Stimulated activated memory B cell treated with anti-CD40 and anti-IgM and Interleukin-4, amounts not matched to agents 10 μg/mL and 1 μg/mL and 100 μg/mL, for 72 hours (primary cell): ENCODE results near the gene RASAL2.
A peak's percentile ranks its signal among the peaks of the same experiment; 100 is the strongest.

ENCODE experiments used
- ATAC-seq: fragments of 150-1000 bp; cut with Tn5 transposase; 2 replicates; pipeline ENCODE4 v1.10.0; 2021
- H3K27ac Mint-ChIP-seq: one replicate; pipeline ENCODE4 v1.8.0; 2022; ENCODE audit warnings: mild to moderate bottlenecking, mixed read lengths
- H3K27me3 Mint-ChIP-seq: one replicate; pipeline ENCODE4 v1.8.0; 2022; ENCODE audit warnings: mixed read lengths
- H3K36me3 Mint-ChIP-seq: one replicate; pipeline ENCODE4 v1.8.0; 2022; ENCODE audit warnings: mixed read lengths
- H3K4me1 Mint-ChIP-seq: one replicate; pipeline ENCODE4 v1.8.0; 2022; ENCODE audit warnings: mixed read lengths
- H3K4me3 Mint-ChIP-seq: one replicate; pipeline ENCODE4 v1.8.0; 2022; ENCODE audit warnings: mild to moderate bottlenecking, moderate library complexity, mixed read lengths
- H3K9me3 Mint-ChIP-seq: one replicate; pipeline ENCODE4 v1.8.0; 2022; ENCODE audit warnings: mixed read lengths

Gene RASAL2

DNA sequence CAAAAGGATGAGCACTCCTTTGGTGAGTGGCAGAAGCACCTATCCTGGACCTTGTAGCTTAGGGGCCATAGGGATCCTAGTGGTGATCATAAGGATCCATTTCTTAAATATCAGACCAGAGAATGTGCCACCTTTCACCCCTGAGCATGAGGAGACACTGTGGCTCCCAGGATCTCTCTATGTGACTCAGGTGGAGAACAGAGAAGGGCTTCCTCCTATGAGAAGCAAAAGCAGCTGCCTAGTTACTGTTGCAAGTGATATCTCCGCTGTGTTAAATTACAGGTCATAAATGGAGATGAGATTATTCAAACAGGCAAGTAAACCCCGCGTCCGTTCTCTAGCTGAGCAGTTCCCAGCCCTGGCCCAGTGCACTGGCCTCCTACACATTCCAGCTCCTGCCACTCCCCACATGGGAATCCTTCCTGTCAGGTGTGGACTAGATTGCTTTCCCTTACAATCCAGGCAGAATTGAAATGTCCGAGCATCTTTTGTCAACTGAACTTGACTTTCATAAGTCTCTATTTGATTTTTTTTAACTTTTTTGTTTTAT, 376.6 kb downstream of the RASAL2 start:
- H3K4me1 Mint-ChIP-seq = peaks cover 6% of the 10 kb centered on the region
- H3K9me3 Mint-ChIP-seq = no peaks in the 10 kb centered on the region
- no peaks in the 10 kb centered on the region for H3K36me3 Mint-ChIP-seq
- ATAC-seq = no peak
- no peaks in the 10 kb centered on the region for H3K27me3 Mint-ChIP-seq
- H3K4me3 Mint-ChIP-seq = no peak overlapping the region
- H3K27ac Mint-ChIP-seq = no peak overlapping the region

DNA sequence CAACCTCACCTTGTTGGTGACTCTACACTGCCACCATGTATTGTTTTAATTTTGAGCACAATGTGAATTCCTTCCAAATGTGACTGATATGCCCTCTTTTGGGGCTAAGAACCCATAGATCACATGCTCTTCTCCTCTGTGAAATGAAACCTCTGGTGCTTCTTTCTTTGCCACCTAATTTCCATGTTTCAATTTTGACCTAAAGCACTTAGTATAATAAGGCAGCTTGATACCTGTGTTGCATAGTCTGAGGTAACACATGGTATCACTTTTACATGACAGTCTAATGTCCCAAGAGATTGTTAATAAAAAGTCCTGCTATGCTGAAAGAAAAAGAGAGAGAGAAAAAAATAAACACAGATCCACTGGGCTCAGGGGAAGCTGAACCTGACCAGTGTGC, 378.6 kb downstream of the RASAL2 start:
- Mint-ChIP-seq H3K4me1 (peaks cover 6% of the 10 kb centered on the region), H3K9me3 (no peaks in the 10 kb centered on the region), H3K27me3 (no peaks in the 10 kb centered on the region), H3K36me3 (no peaks in the 10 kb centered on the region), H3K27ac (no peak overlapping the region), H3K4me3 (no peak overlapping the region)
- no peak for ATAC-seq

DNA sequence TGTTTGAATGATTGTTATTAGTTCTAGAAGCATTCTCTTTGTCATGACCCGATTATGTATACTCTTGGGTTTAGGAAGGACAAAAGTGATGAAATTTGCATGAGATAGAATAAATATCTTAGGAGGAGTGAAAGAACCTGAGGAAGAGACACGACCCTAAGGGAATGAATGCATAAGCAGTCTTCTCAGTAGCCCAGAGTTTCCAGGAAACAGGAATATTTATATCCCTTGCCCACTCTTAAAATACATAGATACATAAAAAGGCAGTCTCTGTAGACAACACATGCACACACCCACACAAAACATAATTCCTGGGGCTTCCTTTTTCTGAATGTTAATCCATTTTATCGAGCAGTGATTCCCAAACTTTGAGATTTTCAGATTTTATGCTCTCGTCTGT, 383.5 kb downstream of the RASAL2 start:
- no peak for ATAC-seq
- no peaks in the 10 kb centered on the region for H3K9me3 Mint-ChIP-seq
- no peak overlapping the region for H3K27ac Mint-ChIP-seq
- H3K4me3 Mint-ChIP-seq = no peak overlapping the region
- peaks cover 3% of the 10 kb centered on the region for H3K4me1 Mint-ChIP-seq
- no peaks in the 10 kb centered on the region for H3K27me3 Mint-ChIP-seq
- H3K36me3 Mint-ChIP-seq = no peaks in the 10 kb centered on the region

DNA sequence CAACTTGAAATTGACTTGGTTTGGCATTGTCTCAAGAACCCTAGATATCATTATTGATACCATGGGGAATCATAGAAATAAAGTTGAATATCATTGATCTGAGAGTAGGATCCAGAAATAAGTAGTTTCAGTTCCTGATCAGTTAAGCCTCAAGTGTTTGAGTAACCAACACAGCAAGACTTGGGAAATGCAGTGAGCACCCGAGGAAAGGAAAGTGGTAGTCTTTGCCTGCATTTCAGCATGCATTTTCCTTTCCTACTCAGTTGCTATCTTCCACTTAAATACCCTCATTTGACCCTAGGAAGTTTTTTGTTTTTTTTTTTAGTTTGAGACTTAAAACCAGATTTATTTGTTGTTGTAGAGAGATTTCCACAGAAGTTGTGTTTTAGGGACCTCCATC, 383.9 kb downstream of the RASAL2 start:
- Mint-ChIP-seq H3K4me3 (no peak overlapping the region), H3K9me3 (no peaks in the 10 kb centered on the region), H3K4me1 (no peaks in the 10 kb centered on the region), H3K27ac (no peak overlapping the region), H3K36me3 (no peaks in the 10 kb centered on the region), H3K27me3 (no peaks in the 10 kb centered on the region)
- no peak for ATAC-seq

DNA sequence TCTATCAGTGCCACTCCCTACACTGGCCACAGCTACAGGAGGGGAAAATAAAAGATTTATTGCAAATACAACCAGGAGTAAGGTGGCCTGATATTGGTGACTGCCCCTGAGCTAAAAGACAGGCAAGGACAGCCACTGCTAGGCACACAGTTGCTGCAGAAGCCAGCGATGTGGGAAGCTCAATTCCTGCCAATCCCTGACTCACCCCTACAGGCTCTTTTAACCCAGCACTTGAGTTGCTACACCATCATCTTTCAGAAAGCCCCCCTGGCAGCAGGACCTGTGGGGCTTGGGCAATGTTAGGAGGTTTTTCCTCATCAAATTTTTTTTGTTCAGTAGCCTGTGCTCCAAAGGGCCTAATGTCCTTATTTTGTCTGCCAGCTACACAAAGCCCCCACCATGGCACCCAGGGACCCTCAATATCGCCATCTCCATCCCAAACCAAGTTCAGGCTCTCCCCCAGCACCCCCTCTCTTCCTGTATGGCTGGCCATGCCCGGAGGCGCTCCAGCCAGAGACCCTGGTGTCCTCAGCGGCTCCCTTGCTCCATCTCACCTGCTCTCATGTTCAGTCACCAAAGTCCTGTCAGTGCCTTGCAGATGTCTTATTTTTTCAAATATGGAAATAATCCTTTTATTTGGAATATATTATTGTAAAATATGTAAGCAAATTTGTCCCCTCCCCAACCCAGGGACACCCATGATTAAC, 389.5 kb downstream of the RASAL2 start:
- Mint-ChIP-seq H3K4me3 (no peak overlapping the region), H3K9me3 (no peaks in the 10 kb centered on the region), H3K27me3 (peaks cover 14% of the 10 kb centered on the region), H3K27ac (no peak overlapping the region), H3K4me1 (peaks cover 25% of the 10 kb centered on the region), H3K36me3 (no peaks in the 10 kb centered on the region)
- ATAC-seq = no peak

DNA sequence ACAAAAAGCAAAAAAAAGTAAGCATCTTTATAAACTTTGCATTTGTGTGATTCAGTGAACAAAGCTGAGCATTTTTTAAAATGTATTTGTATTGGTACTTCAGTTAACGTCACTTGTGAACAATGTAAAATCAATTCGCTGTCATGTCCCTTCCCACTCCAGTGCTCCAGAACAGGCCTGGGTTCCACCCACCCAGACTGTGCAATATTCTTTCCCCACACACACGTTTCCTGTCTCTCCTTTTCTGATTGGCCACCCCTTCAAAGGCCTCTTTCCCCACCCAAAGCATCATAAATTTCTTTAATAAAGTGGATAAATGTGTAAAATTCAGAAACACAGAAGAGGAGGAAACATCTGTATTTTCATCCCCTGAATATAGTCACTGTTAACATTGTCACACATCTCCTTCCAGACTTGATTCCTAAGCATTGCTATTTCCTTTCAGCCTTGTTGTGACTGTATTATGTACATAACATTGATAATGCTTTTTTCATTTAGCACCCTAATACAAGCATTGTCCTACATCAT, 390.9 kb downstream of the RASAL2 start:
- Mint-ChIP-seq H3K4me1 (peaks cover 25% of the 10 kb centered on the region), H3K27me3 (peaks cover 19% of the 10 kb centered on the region), H3K36me3 (no peaks in the 10 kb centered on the region), H3K4me3 (no peak overlapping the region), H3K9me3 (no peaks in the 10 kb centered on the region), H3K27ac (peak overlapping the region; percentile 69)
- no peak for ATAC-seq

DNA sequence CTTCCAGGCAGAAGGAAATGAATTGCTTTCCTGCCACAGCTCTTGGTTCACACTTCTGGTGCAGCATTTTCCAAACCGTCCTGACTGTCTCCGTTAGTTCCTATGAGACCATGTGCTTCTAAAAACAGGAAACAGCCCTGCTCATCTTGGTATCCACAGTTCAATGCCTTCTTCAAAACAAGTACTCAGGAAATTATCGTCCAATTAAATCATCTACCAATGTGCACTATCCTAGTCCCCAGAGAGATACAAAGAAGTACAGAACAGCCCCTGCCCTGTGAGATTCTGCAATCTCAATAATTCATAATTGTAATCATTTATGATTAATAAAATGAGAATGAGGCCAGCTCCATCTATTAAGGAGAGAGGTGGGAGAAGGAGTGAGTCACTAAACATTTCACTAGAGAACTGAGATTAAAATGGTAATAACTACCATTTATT, 391.7 kb downstream of the RASAL2 start:
- Mint-ChIP-seq H3K4me3 (no peak overlapping the region), H3K27me3 (peaks cover 19% of the 10 kb centered on the region), H3K9me3 (no peaks in the 10 kb centered on the region), H3K27ac (peak overlapping the region; percentile 69), H3K4me1 (peaks cover 25% of the 10 kb centered on the region), H3K36me3 (no peaks in the 10 kb centered on the region)
- no peak for ATAC-seq

DNA sequence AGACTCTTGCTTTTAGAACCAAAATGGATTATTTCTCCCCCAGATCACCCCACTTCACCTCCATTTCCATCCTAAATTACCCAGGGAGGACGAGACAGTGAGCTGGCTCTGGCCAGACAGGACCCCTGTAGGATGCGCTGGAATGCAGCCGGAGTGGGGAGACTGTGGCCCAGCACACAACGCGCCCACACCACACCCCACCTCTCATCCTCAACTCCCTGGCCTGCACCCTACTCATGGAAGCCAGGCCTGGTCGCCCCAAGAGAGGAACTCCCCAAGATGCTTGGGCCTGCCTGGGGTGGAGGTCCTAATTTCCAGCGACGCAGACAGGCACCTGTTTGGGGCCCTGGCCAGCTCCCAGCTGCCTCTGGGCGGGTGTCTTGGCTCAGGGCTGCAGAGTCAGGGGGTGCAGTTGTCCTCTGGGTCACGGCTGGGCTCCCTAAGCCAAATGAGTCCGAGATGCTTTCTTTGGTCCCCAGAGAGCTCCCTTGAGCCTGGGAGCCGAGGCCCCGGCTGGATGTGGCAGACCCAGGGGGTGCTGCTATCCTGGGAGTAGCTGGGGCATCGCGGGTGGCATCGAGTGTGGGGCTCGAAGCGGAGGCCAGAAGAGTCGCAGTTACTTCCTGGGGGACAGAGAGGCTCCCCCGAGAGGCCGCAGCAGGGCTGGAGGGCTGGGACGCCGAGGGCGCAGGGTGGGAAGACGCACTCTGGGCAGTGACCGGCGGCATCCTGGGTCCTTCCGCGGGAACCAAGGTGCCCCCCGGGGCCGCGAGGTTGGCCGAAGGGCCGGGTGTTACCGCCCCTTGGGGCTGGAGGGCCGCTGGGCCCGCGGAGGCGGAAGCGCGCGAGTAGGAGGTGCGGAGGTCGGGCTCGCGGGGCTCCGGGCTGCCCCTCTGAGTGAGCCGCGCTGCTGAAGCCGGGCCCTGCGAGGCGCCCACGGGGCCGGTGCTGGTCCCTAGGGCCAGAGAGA, 392.5 kb downstream of the RASAL2 start:
- no peaks in the 10 kb centered on the region for H3K36me3 Mint-ChIP-seq
- peaks cover 25% of the 10 kb centered on the region for H3K4me1 Mint-ChIP-seq
- H3K27me3 Mint-ChIP-seq = peaks cover 19% of the 10 kb centered on the region
- H3K9me3 Mint-ChIP-seq = no peaks in the 10 kb centered on the region
- peak overlapping the region; percentile 54 for H3K4me3 Mint-ChIP-seq
- H3K27ac Mint-ChIP-seq = peak overlapping the region; percentile 69
- peak; percentile 71 for ATAC-seq

DNA sequence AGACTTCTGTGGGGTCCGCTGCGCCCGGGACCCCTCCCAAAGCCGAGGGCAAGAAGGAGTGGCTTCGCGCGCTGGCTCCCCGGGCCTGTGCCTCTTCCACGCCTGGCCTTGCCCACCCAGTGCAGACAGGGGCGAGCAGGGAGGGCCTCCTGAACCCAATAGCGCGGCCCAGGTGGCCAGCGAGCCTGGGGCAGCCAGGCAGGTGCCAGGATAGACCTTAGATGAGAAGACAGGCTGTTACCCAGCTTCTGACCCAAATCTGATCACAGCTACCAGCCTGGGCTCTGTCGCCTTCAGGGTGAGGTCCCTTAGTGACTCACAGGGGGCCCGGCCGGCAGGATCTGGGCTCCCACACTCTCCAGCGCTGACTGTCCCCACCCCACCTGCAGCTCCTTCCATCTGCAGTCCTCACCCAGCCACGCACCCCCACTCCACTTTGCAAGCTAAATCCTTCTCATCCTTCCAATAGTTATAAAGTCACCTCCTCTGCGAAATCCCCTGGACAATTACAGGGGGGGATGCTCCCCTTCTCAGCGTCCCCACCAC, 393.2 kb downstream of the RASAL2 start:
- no peaks in the 10 kb centered on the region for H3K36me3 Mint-ChIP-seq
- H3K9me3 Mint-ChIP-seq = no peaks in the 10 kb centered on the region
- H3K27ac Mint-ChIP-seq = peak overlapping the region; percentile 69
- ATAC-seq = peak; percentile 14
- peaks cover 25% of the 10 kb centered on the region for H3K4me1 Mint-ChIP-seq
- peaks cover 19% of the 10 kb centered on the region for H3K27me3 Mint-ChIP-seq
- H3K4me3 Mint-ChIP-seq = peak overlapping the region; percentile 54

DNA sequence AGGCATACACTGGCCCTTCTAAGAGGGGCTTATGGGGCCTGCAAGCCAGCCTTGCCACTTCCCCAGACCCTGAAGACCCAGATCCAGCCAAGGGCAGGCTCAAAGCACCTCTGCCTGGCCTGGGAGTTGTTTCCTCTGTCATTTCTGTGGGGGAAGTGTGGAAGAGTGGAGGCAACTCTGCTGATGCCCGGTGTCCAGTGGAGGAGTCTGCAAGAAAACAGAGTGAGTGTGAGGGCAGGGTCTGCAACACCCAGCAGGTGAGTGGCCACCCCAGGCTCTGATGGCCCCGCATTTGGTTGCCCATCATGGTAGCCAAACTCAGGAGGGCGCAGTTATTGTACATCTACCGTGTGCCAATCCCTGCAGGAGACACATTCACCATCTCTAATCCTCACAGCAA, 394.5 kb downstream of the RASAL2 start:
- H3K27ac Mint-ChIP-seq = peak overlapping the region; percentile 69
- no peak overlapping the region for H3K4me3 Mint-ChIP-seq
- H3K27me3 Mint-ChIP-seq = peaks cover 19% of the 10 kb centered on the region
- no peak for ATAC-seq
- H3K4me1 Mint-ChIP-seq = peaks cover 25% of the 10 kb centered on the region
- H3K36me3 Mint-ChIP-seq = no peaks in the 10 kb centered on the region
- no peaks in the 10 kb centered on the region for H3K9me3 Mint-ChIP-seq

DNA sequence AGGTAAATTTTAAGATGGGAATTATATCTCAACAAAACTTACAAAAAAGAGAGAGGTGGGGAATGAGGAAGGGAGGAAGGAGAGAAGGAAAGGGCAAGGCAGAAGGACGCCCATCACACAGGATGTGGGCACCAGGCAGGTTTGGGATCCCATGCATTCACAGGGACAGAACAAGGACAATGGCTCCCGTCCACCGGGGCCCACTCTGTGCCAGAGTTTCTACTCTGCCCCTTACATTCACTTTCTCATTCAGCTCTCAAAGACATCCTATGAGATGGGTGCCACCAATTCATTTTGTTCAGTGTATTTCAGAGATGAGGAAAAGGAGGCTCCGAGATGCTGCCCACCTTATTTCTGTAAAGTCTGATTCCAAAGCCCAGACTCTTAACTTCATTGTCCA, 395.5 kb downstream of the RASAL2 start:
- Mint-ChIP-seq H3K36me3 (no peaks in the 10 kb centered on the region), H3K27ac (no peak overlapping the region), H3K4me3 (no peak overlapping the region), H3K27me3 (peaks cover 19% of the 10 kb centered on the region), H3K4me1 (peaks cover 25% of the 10 kb centered on the region), H3K9me3 (no peaks in the 10 kb centered on the region)
- ATAC-seq = no peak

DNA sequence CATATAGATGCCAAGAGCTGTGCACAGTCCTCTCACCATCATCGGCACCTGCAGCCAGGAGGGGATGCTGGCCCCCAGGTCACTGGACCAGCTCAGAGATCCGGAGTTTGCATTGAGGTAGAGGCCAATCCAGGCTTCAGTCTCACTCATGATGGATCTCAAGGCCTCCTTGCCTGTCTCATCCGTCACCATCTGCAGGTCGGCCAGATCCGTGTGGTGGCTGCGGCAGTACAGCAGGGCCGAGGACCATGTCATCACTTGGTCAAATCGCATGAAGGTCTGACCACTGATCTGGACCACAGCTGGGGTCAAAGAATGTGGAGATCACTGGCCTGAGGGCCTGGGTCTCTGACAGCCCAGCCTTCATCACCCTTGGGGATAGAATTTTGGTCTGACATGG, 396.2 kb downstream of the RASAL2 start:
- Mint-ChIP-seq H3K4me3 (no peak overlapping the region), H3K27ac (no peak overlapping the region), H3K4me1 (peaks cover 20% of the 10 kb centered on the region), H3K27me3 (peaks cover 19% of the 10 kb centered on the region), H3K36me3 (no peaks in the 10 kb centered on the region), H3K9me3 (no peaks in the 10 kb centered on the region)
- no peak for ATAC-seq

DNA sequence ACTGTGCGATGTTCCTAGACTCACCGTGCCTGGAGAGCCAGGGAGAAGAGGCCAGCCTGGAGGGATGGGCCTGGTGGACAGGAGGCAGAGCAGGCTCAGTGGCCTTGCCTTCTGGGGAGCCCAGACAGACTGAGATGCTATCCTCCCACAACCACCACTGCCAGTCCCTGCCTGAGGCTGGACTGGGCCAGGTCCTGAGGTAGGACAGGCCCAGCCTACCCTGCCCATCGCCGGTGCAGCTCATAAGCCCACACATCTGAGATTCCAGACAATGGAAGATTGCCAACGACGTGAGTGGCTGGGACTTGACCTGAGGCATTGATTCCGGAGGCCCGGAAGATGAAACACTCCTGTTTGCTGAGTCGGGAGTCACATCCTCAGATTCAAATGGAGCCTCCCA, 397.1 kb downstream of the RASAL2 start:
- peaks cover 19% of the 10 kb centered on the region for H3K27me3 Mint-ChIP-seq
- no peak overlapping the region for H3K27ac Mint-ChIP-seq
- no peak overlapping the region for H3K4me3 Mint-ChIP-seq
- no peaks in the 10 kb centered on the region for H3K9me3 Mint-ChIP-seq
- no peak for ATAC-seq
- peaks cover 12% of the 10 kb centered on the region for H3K4me1 Mint-ChIP-seq
- no peaks in the 10 kb centered on the region for H3K36me3 Mint-ChIP-seq

DNA sequence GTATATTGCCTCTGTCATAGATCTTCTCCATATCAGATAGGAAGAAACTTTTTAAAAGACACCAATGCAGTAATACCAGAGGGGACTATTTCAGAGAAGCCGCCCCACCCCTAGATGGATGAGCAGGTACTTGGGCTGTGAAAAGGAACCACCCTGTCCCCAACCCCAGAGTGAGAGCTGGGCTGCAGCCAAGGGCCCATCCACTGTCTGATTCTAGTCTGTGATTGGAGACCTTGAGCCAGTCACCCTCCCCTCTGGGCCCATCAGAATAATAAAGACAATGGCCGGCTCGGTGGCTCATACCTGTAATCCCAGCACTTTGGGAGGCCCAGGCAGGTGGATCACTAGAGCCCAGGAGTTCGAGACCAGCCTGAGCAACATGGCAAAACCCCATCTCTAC, 397.8 kb downstream of the RASAL2 start:
- H3K4me1 Mint-ChIP-seq = peaks cover 8% of the 10 kb centered on the region
- no peaks in the 10 kb centered on the region for H3K36me3 Mint-ChIP-seq
- no peak overlapping the region for H3K27ac Mint-ChIP-seq
- no peak overlapping the region for H3K4me3 Mint-ChIP-seq
- peaks cover 19% of the 10 kb centered on the region for H3K27me3 Mint-ChIP-seq
- ATAC-seq = no peak
- no peaks in the 10 kb centered on the region for H3K9me3 Mint-ChIP-seq

DNA sequence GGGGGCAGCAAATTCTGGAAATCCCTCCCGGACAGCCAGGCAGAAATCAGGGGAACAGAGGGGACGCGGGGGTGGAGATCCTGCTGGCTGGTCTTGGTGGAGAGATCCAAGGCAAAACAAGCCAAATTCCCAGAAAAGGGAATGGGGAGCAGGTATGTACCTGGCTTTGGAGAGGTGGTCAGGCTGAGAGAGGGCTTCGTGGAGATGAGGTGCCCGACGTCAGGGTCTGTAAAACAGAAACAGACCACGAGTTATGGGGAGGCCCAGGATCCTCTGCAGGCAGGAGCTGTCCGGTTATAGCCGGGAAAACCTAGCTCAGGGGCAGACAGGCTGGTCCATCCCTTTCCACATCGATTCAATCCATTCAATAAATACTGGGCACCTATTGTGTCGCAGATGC, 398.4 kb downstream of the RASAL2 start:
- peaks cover 16% of the 10 kb centered on the region for H3K27me3 Mint-ChIP-seq

More for the DNA sequence above, 398.4 kb downstream of the RASAL2 start:
- Mint-ChIP-seq H3K4me1 (peaks cover 4% of the 10 kb centered on the region), H3K9me3 (no peaks in the 10 kb centered on the region), H3K27ac (no peak overlapping the region), H3K4me3 (no peak overlapping the region), H3K36me3 (no peaks in the 10 kb centered on the region)
- no peak for ATAC-seq
